ENCODE measurements around the gene CD46.

Gene CD46

GRCh38 chr1:207797229-207797973 lies 45.5 kb downstream of the CD46 start:
- peak; percentile 53 for DNase-seq (ENCODE audit: low read depth)

GRCh38 chr1:207798847-207799246 lies 47.0 kb downstream of the CD46 start:
- no peak for DNase-seq (ENCODE audit: low read depth)

GRCh38 chr1:207799989-207800648 lies 48.3 kb downstream of the CD46 start:
- no peak for DNase-seq (ENCODE audit: low read depth)

GRCh38 chr1:207801819-207802218 lies 50.0 kb downstream of the CD46 start:
- DNase-seq (ENCODE audit: low read depth), result no peak

GRCh38 chr1:207803678-207804077 lies 51.8 kb downstream of the CD46 start:
- no peak for DNase-seq (ENCODE audit: low read depth)

GRCh38 chr1:207804721-207805468 lies 53.0 kb downstream of the CD46 start:
- no peak for DNase-seq (ENCODE audit: low read depth)

GRCh38 chr1:207805841-207806421 lies 54.1 kb downstream of the CD46 start:
- no peak for DNase-seq (ENCODE audit: low read depth)

- DNase-seq (ENCODE audit: low read depth), result no peak
Measured at GRCh38 chr1:207806531-207807325, 54.9 kb downstream of the CD46 start.

- DNase-seq (ENCODE audit: low read depth), result no peak
Measured at GRCh38 chr1:207807326-207807689, 55.5 kb downstream of the CD46 start.

- peak; percentile 84 for DNase-seq (ENCODE audit: low read depth)
Measured at GRCh38 chr1:207807690-207808321, 56.0 kb downstream of the CD46 start.

GRCh38 chr1:207808322-207808705 lies 56.5 kb downstream of the CD46 start:
- DNase-seq (ENCODE audit: low read depth), result no peak

- DNase-seq (ENCODE audit: low read depth), result no peak
Measured at GRCh38 chr1:207808911-207809555, 57.2 kb downstream of the CD46 start.

GRCh38 chr1:207810173-207810572 lies 58.3 kb downstream of the CD46 start:
- no peak for DNase-seq (ENCODE audit: low read depth)

GRCh38 chr1:207810606-207811295 lies 58.9 kb downstream of the CD46 start:
- DNase-seq (ENCODE audit: low read depth), result no peak

- no peak for DNase-seq (ENCODE audit: low read depth)
Measured at GRCh38 chr1:207811319-207811718, 59.5 kb downstream of the CD46 start.

- no peak for DNase-seq (ENCODE audit: low read depth)
Measured at GRCh38 chr1:207811920-207812720, 60.3 kb downstream of the CD46 start.

GRCh38 chr1:207812778-207813511 lies 61.1 kb downstream of the CD46 start:
- no peak for DNase-seq (ENCODE audit: low read depth)

- DNase-seq (ENCODE audit: low read depth), result no peak
Measured at GRCh38 chr1:207813512-207813881, 61.6 kb downstream of the CD46 start.

- DNase-seq (ENCODE audit: low read depth), result no peak
Measured at GRCh38 chr1:207813946-207814345, 62.1 kb downstream of the CD46 start.

Data from CMK (cell line).